SK-N-SH (cell line): Measurements from ENCODE around the gene HMHB1. TPM values are rescaled to one million over a fixed set of nuclear protein-coding genes. Genes with fewer than 3 reads are reported as not detected.

Experiments
- CTCF ChIA-PET: fragments of 300-600, 350-600 bp; formaldehyde crosslinking; extraction: SDS; loops from one replicate; lab custom pipeline; 2021; lab: Yijun Ruan, JAX
- POLR2A ChIA-PET: fragments of 350-600 bp; sonication (Branson Sonifier 250); formaldehyde crosslinking; extraction: SDS; loops from one replicate; lab custom pipeline; 2020; ENCODE audit warnings: antibody characterized with exemption, inconsistent platforms; lab: Yijun Ruan, JAX
- DNase-seq: peaks from one replicate; pipeline ENCODE4 v3.0.0; 2012
- H2AFZ ChIP-seq: fragments of 200-600 bp; sonication (generic); 2 replicates; pipeline ENCODE4 v1.8.1; 2016; ENCODE audit warnings: antibody characterized with exemption, mild to moderate bottlenecking, low read depth
- H3F3A ChIP-seq: fragments of 200-600 bp; sonication (generic); replicated peaks from 2 replicates; pipeline ENCODE3; 2016; ENCODE audit warnings: antibody characterized with exemption, mild to moderate bottlenecking; ENCODE audit not compliant: insufficient read depth
- H3K27ac ChIP-seq, 2 experiments: fragments of 200-500 bp in 1 of 2; fragments of 200-600 bp in 1 of 2; sonication (Bioruptor generic) in 1 of 2; sonication (generic), shearing (Covaris generic) in 1 of 2; 2 replicates each; pipeline versions ENCODE4 v1.5.1 to v1.6.1; 2014 to 2016; ENCODE audit warnings: low read depth in 2 of 2, inconsistent platforms in 1 of 2, low read length in 1 of 2, mild to moderate bottlenecking in 1 of 2, mixed read lengths in 1 of 2
- H3K27me3 ChIP-seq: fragments of 200-600 bp; sonication (generic), shearing (Covaris generic); 2 replicates; pipeline ENCODE4 v1.6.1; 2016; ENCODE audit warnings: mixed run types; ENCODE audit not compliant: insufficient read depth
- H3K36me3 ChIP-seq, 2 experiments: fragments of 200-500 bp in 1 of 2; fragments of 200-600 bp in 1 of 2; sonication (Bioruptor generic) in 1 of 2; sonication (generic) in 1 of 2; replicated peaks in 1 of 2; 2 replicates each; pipeline versions ENCODE3 to v1.5.1; 2014 to 2016; ENCODE audit warnings: low read length in 1 of 2, mild to moderate bottlenecking in 1 of 2; ENCODE audit not compliant: insufficient read depth in 2 of 2, control insufficient read depth in 1 of 2
- H3K4me1 ChIP-seq, 2 experiments: fragments of 200-500 bp in 1 of 2; fragments of 200-600 bp in 1 of 2; sonication (Bioruptor generic) in 1 of 2; sonication (generic), shearing (Covaris generic) in 1 of 2; 2 replicates each; pipeline versions ENCODE4 v1.5.1 to v1.6.1; 2014 to 2016; ENCODE audit warnings: low read depth in 1 of 2, low read length in 1 of 2, mixed run types in 1 of 2; ENCODE audit not compliant: insufficient read depth in 2 of 2, control insufficient read depth in 1 of 2
- H3K4me2 ChIP-seq: fragments of 200-600 bp; sonication (generic), shearing (Covaris generic); 2 replicates; pipeline ENCODE4 v1.6.1; 2017; ENCODE audit warnings: mixed run types
- H3K4me3 ChIP-seq, 2 experiments: fragments of 200-500 bp in 1 of 2; fragments of 200-600 bp in 1 of 2; sonication (Bioruptor generic) in 1 of 2; sonication (generic), shearing (Covaris generic) in 1 of 2; 2 replicates each; pipeline versions ENCODE4 v1.5.1 to v1.8.1; 2014 to 2016; ENCODE audit warnings: low read depth in 2 of 2, inconsistent platforms in 1 of 2, low read length in 1 of 2, mild to moderate bottlenecking in 1 of 2, mixed read lengths in 1 of 2, moderate library complexity in 1 of 2
- H3K79me2 ChIP-seq: fragments of 200-600 bp; sonication (generic); 2 replicates; pipeline ENCODE4 v1.8.1; 2017; ENCODE audit warnings: mild to moderate bottlenecking; ENCODE audit not compliant: insufficient read depth
- H3K9ac ChIP-seq: fragments of 200-600 bp; sonication (generic); 2 replicates; pipeline ENCODE4 v1.6.1; 2017; ENCODE audit warnings: mixed run types
- H3K9me2 ChIP-seq: fragments of 200-600 bp; sonication (generic); 2 replicates; pipeline ENCODE4 v1.6.1; 2017; ENCODE audit warnings: mixed run types
- H3K9me3 ChIP-seq: fragments of 200-600 bp; sonication (generic); 2 replicates; pipeline ENCODE4 v1.6.1; 2017; ENCODE audit warnings: mixed run types, mild to moderate bottlenecking, moderate library complexity
- H4K20me1 ChIP-seq: fragments of 200-600 bp; sonication (generic); 2 replicates; pipeline ENCODE4 v1.6.1; 2017; ENCODE audit warnings: mild to moderate bottlenecking, mixed run types; ENCODE audit not compliant: insufficient read depth
- CHD2 ChIP-seq: fragments of 150-350 bp; IDR thresholded peaks from 2 replicates; pipeline ENCODE4 v1.6.1; 2018; ENCODE audit warnings: low read length; ENCODE audit not compliant: partially characterized antibody
- EP300 ChIP-seq, 2 experiments: IDR thresholded peaks; 2 replicates each; pipeline versions ENCODE4 v1.4.0 to v1.6.1; 2012; ENCODE audit warnings: borderline replicate concordance in 1 of 2, low read depth in 1 of 2, low read length in 1 of 2
- FOXJ3 ChIP-seq: sonication (generic); formaldehyde crosslinking; IDR thresholded peaks from 2 replicates; pipeline ENCODE4 v1.5.1; 2020; ENCODE audit warnings: mild to moderate bottlenecking, missing genetic modification reagents
- FOXM1 ChIP-seq: IDR thresholded peaks from 2 replicates; pipeline ENCODE4 v1.4.0; 2012; ENCODE audit warnings: low read depth, mild to moderate bottlenecking
- GABPA ChIP-seq: IDR thresholded peaks from 2 replicates; pipeline ENCODE4 v1.4.0; 2012; ENCODE audit warnings: low read depth, mild to moderate bottlenecking
- JUND ChIP-seq: IDR thresholded peaks from 2 replicates; pipeline ENCODE4 v1.4.0; 2012
- MEF2A ChIP-seq: IDR thresholded peaks from 2 replicates; pipeline ENCODE4 v1.4.0; 2012; ENCODE audit warnings: low read depth, borderline replicate concordance
- POLR2AphosphoS5 ChIP-seq: IDR thresholded peaks from 2 replicates; pipeline ENCODE4 v1.6.1; 2012; ENCODE audit warnings: low read depth, low read length
- RAD21 ChIP-seq: IDR thresholded peaks from 2 replicates; pipeline ENCODE4 v1.6.1; 2012; ENCODE audit warnings: mild to moderate bottlenecking, low read length
- RCOR1 ChIP-seq: fragments of 150-350 bp; IDR thresholded peaks from 2 replicates; pipeline ENCODE4 v1.6.1; 2017; ENCODE audit warnings: antibody characterized with exemption, low read length
- RXRA ChIP-seq: IDR thresholded peaks from 2 replicates; pipeline ENCODE4 v1.4.0; 2012; ENCODE audit warnings: low read depth, mild to moderate bottlenecking, borderline replicate concordance
- SIN3A ChIP-seq: IDR thresholded peaks from 2 replicates; pipeline ENCODE4 v1.6.1; 2012; ENCODE audit warnings: low read depth, mild to moderate bottlenecking, low read length, moderate library complexity, borderline replicate concordance
- SMC3 ChIP-seq: IDR thresholded peaks from 2 replicates; pipeline ENCODE4 v1.6.1; 2012; ENCODE audit warnings: low read depth, low read length, improper control_type of control experiment
- TCF12 ChIP-seq: IDR thresholded peaks from 2 replicates; pipeline ENCODE4 v1.4.0; 2012
- WGBS: methylation state at CpG from one replicate; pipeline ENCODE4 v1.1.6; 2017; ENCODE audit warnings: low lambda C conversion rate; 5-methylcytosine and 5-hydroxymethylcytosine counted together
- polyA plus RNA-seq, 3 experiments: library from polyadenylated mRNA; depleted of rRNA; stranded (reverse); fragments of >200 nt; gene quantifications; 2 replicates each; pipeline ENCODE4 v1.2.3, GENCODE V29; 2012
- TF ChIP-seq, protein P1 (sequence below): fragments of 150-350 bp; IDR thresholded peaks from 2 replicates; pipeline ENCODE4 v1.6.1; 2017; ENCODE audit warnings: antibody characterized with exemption, low read length, low read depth, borderline replicate concordance
- TF ChIP-seq, protein P2 (sequence below): fragments of 200-600 bp; sonication (generic); IDR thresholded peaks from 2 replicates; pipeline ENCODE4 v1.6.1; 2017; ENCODE audit warnings: antibody characterized with exemption, mild to moderate bottlenecking, moderate library complexity
- TF ChIP-seq, protein P3 (sequence below): IDR thresholded peaks from 2 replicates; pipeline ENCODE4 v1.4.0; 2012; ENCODE audit warnings: low read depth, borderline replicate concordance
- TF ChIP-seq, protein P4 (sequence below): IDR thresholded peaks from 2 replicates; pipeline ENCODE4 v1.4.0; 2012; ENCODE audit warnings: low read depth
- TF ChIP-seq, protein P5 (sequence below): IDR thresholded peaks from 2 replicates; pipeline ENCODE4; 2012

Gene HMHB1
- polyA plus RNA-seq, 1 of the 3 experiments (the other 2 are of a cell fraction) = not detected

DNA sequence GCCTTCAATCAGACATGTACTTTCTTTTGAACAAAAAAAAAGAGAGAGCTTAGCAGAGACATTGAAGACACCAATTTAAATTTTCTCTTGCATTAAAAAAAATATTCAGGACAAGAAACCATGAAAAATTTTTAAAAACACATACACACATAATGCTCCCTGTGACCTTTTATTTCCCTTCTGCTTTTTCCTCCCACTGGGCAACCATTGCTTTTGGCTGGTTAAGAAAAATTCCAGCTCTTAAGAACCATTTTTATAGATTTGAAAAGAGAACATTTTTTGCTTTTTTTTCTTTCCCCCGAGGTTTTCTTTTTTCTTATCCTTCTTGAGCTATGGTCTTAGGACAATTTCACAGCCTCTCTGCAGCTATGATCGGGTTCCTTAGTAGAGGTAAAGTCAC, 6.1 kb upstream of the HMHB1 start:
- Histone ChIP-seq H3K79me2 (no peaks in the 10 kb centered on the region), H4K20me1 (no peaks in the 10 kb centered on the region), H3K4me3 (no peak overlapping the region), H3K36me3 (no peaks in the 10 kb centered on the region), H3K9ac (no peak overlapping the region), H3K9me3 (no peaks in the 10 kb centered on the region), H3K4me2 (no peak overlapping the region; the same call in 1 of the 2 replicates), H2AFZ (no peak overlapping the region), H3K27ac (no peak overlapping the region), H3K4me1 (no peaks in the 10 kb centered on the region; a peak in 1 of 4 replicates), H3F3A (no peaks in the 10 kb centered on the region), H3K9me2 (no peaks in the 10 kb centered on the region)
- no peak for DNase-seq
- CTCF ChIA-PET = no interaction called here
- 79% methylated on average over 2 of the region's 2 CpGs for WGBS
- POLR2A ChIA-PET = no interaction called here
- TF ChIP-seq, protein P1, sequence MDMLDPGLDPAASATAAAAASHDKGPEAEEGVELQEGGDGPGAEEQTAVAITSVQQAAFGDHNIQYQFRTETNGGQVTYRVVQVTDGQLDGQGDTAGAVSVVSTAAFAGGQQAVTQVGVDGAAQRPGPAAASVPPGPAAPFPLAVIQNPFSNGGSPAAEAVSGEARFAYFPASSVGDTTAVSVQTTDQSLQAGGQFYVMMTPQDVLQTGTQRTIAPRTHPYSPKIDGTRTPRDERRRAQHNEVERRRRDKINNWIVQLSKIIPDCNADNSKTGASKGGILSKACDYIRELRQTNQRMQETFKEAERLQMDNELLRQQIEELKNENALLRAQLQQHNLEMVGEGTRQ = no peak
- TF ChIP-seq RAD21 (no peak), RXRA (no peak), JUND (no peak), GABPA (no peak)
- TF ChIP-seq, all 33 proteins: peak for 0
- no peaks in the 10 kb centered on the region for H3K27me3 ChIP-seq

DNA sequence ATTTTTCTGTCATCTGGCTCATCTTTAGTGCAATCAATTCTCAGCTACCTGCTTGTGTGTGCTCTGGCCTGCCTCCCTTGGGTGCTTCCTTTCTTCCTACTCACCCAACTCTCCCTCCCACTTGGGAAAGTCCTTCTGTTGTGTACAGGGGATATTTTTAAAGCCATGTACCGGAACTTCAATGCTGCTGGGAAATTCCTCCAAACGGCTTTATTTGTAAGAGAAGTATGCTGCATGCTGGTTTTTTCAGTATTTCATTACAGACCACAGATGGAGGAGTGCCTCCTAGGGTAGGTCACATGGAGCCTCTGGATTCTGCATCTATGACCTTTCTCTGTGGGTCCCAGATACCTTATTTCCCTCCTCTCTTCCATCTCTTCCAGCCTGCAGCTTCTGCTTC, 5.4 kb upstream of the HMHB1 start:
- CTCF ChIA-PET = no interaction called here
- POLR2A ChIA-PET = no interaction called here
- 79% methylated on average over 2 of the region's 2 CpGs for WGBS
- Histone ChIP-seq H3K79me2 (no peaks in the 10 kb centered on the region), H3K4me3 (no peak overlapping the region), H3K4me1 (no peaks in the 10 kb centered on the region; a peak in 1 of 4 replicates), H2AFZ (no peak overlapping the region), H3K9me2 (no peaks in the 10 kb centered on the region), H3K4me2 (no peak overlapping the region), H3K27me3 (no peaks in the 10 kb centered on the region), H3K36me3 (no peaks in the 10 kb centered on the region), H3F3A (no peaks in the 10 kb centered on the region), H4K20me1 (no peaks in the 10 kb centered on the region), H3K27ac (no peak overlapping the region), H3K9ac (no peak overlapping the region), H3K9me3 (no peaks in the 10 kb centered on the region)
- no peak for DNase-seq
- TF ChIP-seq POLR2AphosphoS5 (no peak), TCF12 (no peak), JUND (no peak)
- TF ChIP-seq, protein P2, sequence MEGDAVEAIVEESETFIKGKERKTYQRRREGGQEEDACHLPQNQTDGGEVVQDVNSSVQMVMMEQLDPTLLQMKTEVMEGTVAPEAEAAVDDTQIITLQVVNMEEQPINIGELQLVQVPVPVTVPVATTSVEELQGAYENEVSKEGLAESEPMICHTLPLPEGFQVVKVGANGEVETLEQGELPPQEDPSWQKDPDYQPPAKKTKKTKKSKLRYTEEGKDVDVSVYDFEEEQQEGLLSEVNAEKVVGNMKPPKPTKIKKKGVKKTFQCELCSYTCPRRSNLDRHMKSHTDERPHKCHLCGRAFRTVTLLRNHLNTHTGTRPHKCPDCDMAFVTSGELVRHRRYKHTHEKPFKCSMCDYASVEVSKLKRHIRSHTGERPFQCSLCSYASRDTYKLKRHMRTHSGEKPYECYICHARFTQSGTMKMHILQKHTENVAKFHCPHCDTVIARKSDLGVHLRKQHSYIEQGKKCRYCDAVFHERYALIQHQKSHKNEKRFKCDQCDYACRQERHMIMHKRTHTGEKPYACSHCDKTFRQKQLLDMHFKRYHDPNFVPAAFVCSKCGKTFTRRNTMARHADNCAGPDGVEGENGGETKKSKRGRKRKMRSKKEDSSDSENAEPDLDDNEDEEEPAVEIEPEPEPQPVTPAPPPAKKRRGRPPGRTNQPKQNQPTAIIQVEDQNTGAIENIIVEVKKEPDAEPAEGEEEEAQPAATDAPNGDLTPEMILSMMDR = no peak

DNA sequence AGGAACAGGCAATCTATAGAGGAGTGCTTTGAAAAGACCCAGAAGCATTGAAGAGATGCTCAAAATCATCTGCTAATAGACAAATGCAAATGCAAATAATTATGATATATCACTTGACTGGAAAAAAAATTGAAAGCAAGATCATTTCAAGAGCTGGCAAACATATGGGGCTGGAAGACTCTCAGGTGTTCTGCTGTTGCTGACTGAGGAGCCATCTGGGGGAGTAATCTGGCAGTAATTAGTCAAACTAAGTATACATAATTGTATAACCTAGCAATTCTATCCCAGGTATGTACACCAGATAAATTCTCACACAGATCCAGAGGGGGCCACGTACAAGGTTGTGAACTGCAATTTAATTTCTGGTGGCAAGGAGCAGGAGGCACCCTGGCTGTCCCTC, 4.6 kb upstream of the HMHB1 start:
- CTCF ChIA-PET = no interaction called here
- TF ChIP-seq, protein P3, sequence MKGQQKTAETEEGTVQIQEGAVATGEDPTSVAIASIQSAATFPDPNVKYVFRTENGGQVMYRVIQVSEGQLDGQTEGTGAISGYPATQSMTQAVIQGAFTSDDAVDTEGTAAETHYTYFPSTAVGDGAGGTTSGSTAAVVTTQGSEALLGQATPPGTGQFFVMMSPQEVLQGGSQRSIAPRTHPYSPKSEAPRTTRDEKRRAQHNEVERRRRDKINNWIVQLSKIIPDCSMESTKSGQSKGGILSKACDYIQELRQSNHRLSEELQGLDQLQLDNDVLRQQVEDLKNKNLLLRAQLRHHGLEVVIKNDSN = no peak
- no peak for TF ChIP-seq CHD2
- no peak for TF ChIP-seq MEF2A
- no peak for TF ChIP-seq FOXM1
- TF ChIP-seq, protein P4, sequence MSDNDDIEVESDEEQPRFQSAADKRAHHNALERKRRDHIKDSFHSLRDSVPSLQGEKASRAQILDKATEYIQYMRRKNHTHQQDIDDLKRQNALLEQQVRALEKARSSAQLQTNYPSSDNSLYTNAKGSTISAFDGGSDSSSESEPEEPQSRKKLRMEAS = no peak
- TF ChIP-seq, protein P5, sequence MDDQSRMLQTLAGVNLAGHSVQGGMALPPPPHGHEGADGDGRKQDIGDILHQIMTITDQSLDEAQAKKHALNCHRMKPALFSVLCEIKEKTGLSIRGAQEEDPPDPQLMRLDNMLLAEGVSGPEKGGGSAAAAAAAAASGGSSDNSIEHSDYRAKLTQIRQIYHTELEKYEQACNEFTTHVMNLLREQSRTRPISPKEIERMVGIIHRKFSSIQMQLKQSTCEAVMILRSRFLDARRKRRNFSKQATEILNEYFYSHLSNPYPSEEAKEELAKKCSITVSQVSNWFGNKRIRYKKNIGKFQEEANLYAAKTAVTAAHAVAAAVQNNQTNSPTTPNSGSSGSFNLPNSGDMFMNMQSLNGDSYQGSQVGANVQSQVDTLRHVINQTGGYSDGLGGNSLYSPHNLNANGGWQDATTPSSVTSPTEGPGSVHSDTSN = no peak
- no peak for TF ChIP-seq GABPA
- TF ChIP-seq FOXJ3 = no peak
- TF ChIP-seq SMC3 = no peak
- TF ChIP-seq SIN3A = no peak
- TF ChIP-seq EP300 (IDR thresholded peaks at IDR 0.05; ENCODE audit: borderline replicate concordance in 1 of 2, low read depth in 1 of 2, low read length in 1 of 2) = no peak
- TF ChIP-seq TCF12 = no peak
- TF ChIP-seq RCOR1 = no peak

More for the DNA sequence above, 4.6 kb upstream of the HMHB1 start:
- no peaks in the 10 kb centered on the region for H3K9me3 ChIP-seq
- no peaks in the 10 kb centered on the region; a peak in 1 of 4 replicates for H3K4me1 ChIP-seq
- H3K27me3 ChIP-seq = no peaks in the 10 kb centered on the region
- POLR2A ChIA-PET = no interaction called here
- H3K4me2 ChIP-seq = no peak overlapping the region
- no peak overlapping the region for H3K9ac ChIP-seq
- H3K9me2 ChIP-seq = no peaks in the 10 kb centered on the region
- no peaks in the 10 kb centered on the region for H3K36me3 ChIP-seq
- H3K27ac ChIP-seq = no peak overlapping the region
- H3K79me2 ChIP-seq = no peaks in the 10 kb centered on the region
- no peaks in the 10 kb centered on the region for H3F3A ChIP-seq
- H4K20me1 ChIP-seq = no peaks in the 10 kb centered on the region
- H2AFZ ChIP-seq = no peak overlapping the region
- no peak for DNase-seq
- 88% methylated on average over 1 of the region's 1 CpG for WGBS
- no peak overlapping the region for H3K4me3 ChIP-seq
